Adipose tissue (tissue), 3 donors: ENCODE measurements around the gene B3GALT2. TPM values are rescaled to one million over a fixed set of nuclear protein-coding genes. Genes with fewer than 3 reads are reported as not detected.

ENCODE experiments used
- H3K27ac ChIP-seq: one replicate; pipeline ENCODE4 v1.5.1; 2013; ENCODE audit warnings: low read depth, low read length
- WGBS, 3 donors: extraction: QIAGEN DNeasy Blood & Tissue Kit; methylation state at CpG; one replicate each; pipeline ENCODE4 v1.1.7; 2013; 5-methylcytosine and 5-hydroxymethylcytosine counted together
- polyA plus RNA-seq, 3 donors: library from polyadenylated mRNA; stranded (reverse); fragments of 200-250 nt; gene quantifications; one replicate each; pipeline ENCODE4 v1.2.3, GENCODE V29; 2013
- donor health status: healthy with polysubstance abuse.
- donor health status: Bipolar disorder and iron deficiency.
- donor health status: healthy.

B3GALT2 gene
- polyA plus RNA-seq, 3 donors, result 0.13 to 0.79 (median 0.13) TPM

- WGBS, 3 donors, result 50 to 78% (median 71%) methylated on average over 2 of the region's 2 CpGs
- no peak overlapping the region for H3K27ac ChIP-seq
These were observed 1.2 kb downstream of the B3GALT2 start for GRCh38 chr1:193185211-193185610.

- no peak overlapping the region for H3K27ac ChIP-seq
- 85 to 88% (median 87%) methylated on average over 1 of the region's 1 CpG for WGBS, 3 donors
These were observed 1.6 kb downstream of the B3GALT2 start for GRCh38 chr1:193184776-193185175.

GRCh38 chr1:193183019-193183627 lies 3.3 kb downstream of the B3GALT2 start:
- H3K27ac ChIP-seq, result no peak overlapping the region

GRCh38 chr1:193181985-193182384 lies 4.4 kb downstream of the B3GALT2 start:
- H3K27ac ChIP-seq, result no peak overlapping the region
- 59 to 64% (median 60%) methylated on average over 2 of the region's 2 CpGs for WGBS, 3 donors

More at GRCh38 chr1:193183019-193183627, 3.3 kb downstream of the B3GALT2 start:
- 1 to 3% (median 2%) methylated on average over 2 of the region's 2 CpGs for WGBS, 3 donors

GRCh38 chr1:193181536-193181935 lies 4.9 kb downstream of the B3GALT2 start:
- 59 to 73% (median 59%) methylated on average over 1 of the region's 1 CpG for WGBS, 3 donors
- H3K27ac ChIP-seq, result no peak overlapping the region

- WGBS, 3 donors, result 16 to 50% (median 44%) methylated on average over 4 of the region's 4 CpGs
These were observed 7.3 kb downstream of the B3GALT2 start for GRCh38 chr1:193179094-193179493.

GRCh38 chr1:193176788-193177187 lies 9.6 kb downstream of the B3GALT2 start:
- no peak overlapping the region for H3K27ac ChIP-seq

More at GRCh38 chr1:193179094-193179493, 7.3 kb downstream of the B3GALT2 start:
- no peak overlapping the region for H3K27ac ChIP-seq

GRCh38 chr1:193176113-193176512 lies 10.3 kb downstream of the B3GALT2 start:
- 64 to 84% (median 64%) methylated on average over 1 of the region's 1 CpG for WGBS, 3 donors
- H3K27ac ChIP-seq, result no peak overlapping the region

GRCh38 chr1:193157360-193157759 lies 29.1 kb downstream of the B3GALT2 start:
- 59 to 90% (median 85%) methylated on average over 2 of the region's 2 CpGs for WGBS, 3 donors
- no peak overlapping the region for H3K27ac ChIP-seq

- no peak overlapping the region for H3K27ac ChIP-seq
- 82 to 91% (median 89%) methylated on average over 3 of the region's 3 CpGs for WGBS, 3 donors
These were observed 29.6 kb downstream of the B3GALT2 start for GRCh38 chr1:193156822-193157142.

- H3K27ac ChIP-seq, result no peak overlapping the region
- 62 to 90% (median 89%) methylated on average over 3 of the region's 3 CpGs for WGBS, 3 donors
These were observed 30.1 kb downstream of the B3GALT2 start for GRCh38 chr1:193156117-193156821.

- WGBS, 3 donors, result 89 to 91% (median 90%) methylated on average over 1 of the region's 1 CpG
- no peak overlapping the region for H3K27ac ChIP-seq
These were observed 41.4 kb downstream of the B3GALT2 start for GRCh38 chr1:193144999-193145398.

- WGBS, 3 donors, result 81 to 91% (median 84%) methylated on average over 5 of the region's 5 CpGs
- no peak overlapping the region for H3K27ac ChIP-seq
These were observed 42.0 kb downstream of the B3GALT2 start for GRCh38 chr1:193144361-193144938.

GRCh38 chr1:193143285-193143684 lies 43.1 kb downstream of the B3GALT2 start:
- 70 to 84% (median 83%) methylated on average over 1 of the region's 1 CpG for WGBS, 3 donors

GRCh38 chr1:193142409-193142808 lies 44.0 kb downstream of the B3GALT2 start:
- H3K27ac ChIP-seq, result no peak overlapping the region
- WGBS, 3 donors, result 47 to 74% (median 47%) methylated on average over 2 of the region's 2 CpGs

More at GRCh38 chr1:193143285-193143684, 43.1 kb downstream of the B3GALT2 start:
- H3K27ac ChIP-seq, result no peak overlapping the region

GRCh38 chr1:193141804-193142203 lies 44.6 kb downstream of the B3GALT2 start:
- 74 to 85% (median 82%) methylated on average over 3 of the region's 3 CpGs for WGBS, 3 donors
- no peak overlapping the region for H3K27ac ChIP-seq

GRCh38 chr1:193140254-193140653 lies 46.2 kb downstream of the B3GALT2 start:
- no peak overlapping the region for H3K27ac ChIP-seq
- WGBS, 3 donors, result 62 to 85% (median 74%) methylated on average over 7 of the region's 7 CpGs

GRCh38 chr1:193131266-193131860 lies 55.0 kb downstream of the B3GALT2 start:
- WGBS, 3 donors, result 96 to 97% (median 97%) methylated on average over 2 of the region's 2 CpGs
- no peak overlapping the region for H3K27ac ChIP-seq
